ENCODE data around the gene OPCML. TPM values are rescaled to one million over a fixed set of nuclear protein-coding genes. Genes with fewer than 3 reads are reported as not detected.

OPCML gene
- polyA plus RNA-seq, 1 donor (not counting 4 experiments of a cell fraction or from before 2014, with no cell fraction given) = 0.04 TPM

DNA sequence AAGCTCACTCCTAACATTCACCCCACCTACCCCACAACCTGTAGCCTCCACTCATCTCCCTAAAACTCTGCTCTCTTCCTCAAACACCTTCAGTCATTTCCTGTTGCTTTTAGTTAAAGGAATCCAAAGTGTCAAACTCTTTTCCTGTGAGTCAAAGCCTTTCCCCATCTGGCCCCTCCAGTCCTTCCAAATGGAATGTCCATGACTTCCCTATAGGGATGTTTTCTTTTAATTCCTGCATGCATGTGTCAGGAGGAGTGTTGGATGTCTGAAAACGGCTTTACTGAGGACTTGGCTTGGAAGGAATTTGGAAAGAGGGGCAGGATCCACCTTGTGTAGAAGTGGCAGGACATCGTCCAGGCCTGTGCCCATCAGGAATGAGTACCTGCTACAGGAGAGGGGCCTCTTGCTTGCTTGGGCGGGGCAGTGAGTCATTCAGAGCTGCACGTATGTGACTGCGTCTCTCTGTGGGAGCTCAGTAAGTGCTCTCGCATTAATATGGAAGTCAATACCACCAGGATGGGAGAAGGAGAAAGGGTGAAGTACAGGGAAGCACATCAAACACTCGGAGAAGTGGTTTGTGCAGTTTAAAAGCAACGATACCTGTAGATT is 491.9 kb downstream of the OPCML start:
- no peak overlapping the region for H3K4me3 ChIP-seq (ENCODE audit: control insufficient read depth in 2 of 3, extremely low read depth in 1 of 3, insufficient read depth in 2 of 3, low read depth in 1 of 3, low read length in 3 of 3)
- no peak overlapping the region for H2AFZ ChIP-seq (ENCODE audit: control insufficient read depth, low read length)
- H3K4me2 ChIP-seq (ENCODE audit: control insufficient read depth, extremely low read depth, insufficient read depth, low read depth, low read length) = no peak overlapping the region
- H3K36me3 ChIP-seq (ENCODE audit: control insufficient read depth in 2 of 2, extremely low read depth in 1 of 2, insufficient read depth in 2 of 2, low read length in 2 of 2) = no peaks in the 10 kb centered on the region
- H3K27me3 ChIP-seq (ENCODE audit: control insufficient read depth, extremely low read depth, insufficient read depth, low read length) = no peaks in the 10 kb centered on the region
- DNase-seq (ENCODE audit: low read depth, low spot score) = no peak
- no peak overlapping the region for H3K9ac ChIP-seq (ENCODE audit: control insufficient read depth, extremely low read depth, insufficient read depth, low read length)
- dilution Hi-C loops (cut with MboI; ENCODE audit: extremely low pct_ligation_motif_present, low sequenced_read_pairs) = no loop called here
- no peaks in the 10 kb centered on the region for H3K9me1 ChIP-seq (ENCODE audit: control insufficient read depth, extremely low read depth, insufficient read depth, low read length)
- TF ChIP-seq EZH2 (IDR thresholded peaks at IDR 0.05; ENCODE audit: low read length) = no peak
- TF ChIP-seq, protein P1, sequence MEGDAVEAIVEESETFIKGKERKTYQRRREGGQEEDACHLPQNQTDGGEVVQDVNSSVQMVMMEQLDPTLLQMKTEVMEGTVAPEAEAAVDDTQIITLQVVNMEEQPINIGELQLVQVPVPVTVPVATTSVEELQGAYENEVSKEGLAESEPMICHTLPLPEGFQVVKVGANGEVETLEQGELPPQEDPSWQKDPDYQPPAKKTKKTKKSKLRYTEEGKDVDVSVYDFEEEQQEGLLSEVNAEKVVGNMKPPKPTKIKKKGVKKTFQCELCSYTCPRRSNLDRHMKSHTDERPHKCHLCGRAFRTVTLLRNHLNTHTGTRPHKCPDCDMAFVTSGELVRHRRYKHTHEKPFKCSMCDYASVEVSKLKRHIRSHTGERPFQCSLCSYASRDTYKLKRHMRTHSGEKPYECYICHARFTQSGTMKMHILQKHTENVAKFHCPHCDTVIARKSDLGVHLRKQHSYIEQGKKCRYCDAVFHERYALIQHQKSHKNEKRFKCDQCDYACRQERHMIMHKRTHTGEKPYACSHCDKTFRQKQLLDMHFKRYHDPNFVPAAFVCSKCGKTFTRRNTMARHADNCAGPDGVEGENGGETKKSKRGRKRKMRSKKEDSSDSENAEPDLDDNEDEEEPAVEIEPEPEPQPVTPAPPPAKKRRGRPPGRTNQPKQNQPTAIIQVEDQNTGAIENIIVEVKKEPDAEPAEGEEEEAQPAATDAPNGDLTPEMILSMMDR (optimal IDR thresholded peaks at IDR 0.05 in 1 of 3, IDR thresholded peaks at IDR 0.05 in 1 of 3, conservative IDR thresholded peaks at IDR 0.05 in 1 of 3; ENCODE audit: extremely low read depth in 1 of 3, insufficient read depth in 2 of 3, low read length in 3 of 3) = no peak
- H3K27ac ChIP-seq (ENCODE audit: control insufficient read depth, insufficient read depth, low read length) = no peak overlapping the region
- FAIRE-seq = no peak
- H3K4me1 ChIP-seq (ENCODE audit: control insufficient read depth, extremely low read depth, insufficient read depth, low read length) = no peaks in the 10 kb centered on the region
- no peaks in the 10 kb centered on the region for H4K20me1 ChIP-seq (ENCODE audit: control insufficient read depth, extremely low read depth, insufficient read depth, low read length)
- no peaks in the 10 kb centered on the region for H3K79me2 ChIP-seq (ENCODE audit: control insufficient read depth, insufficient read depth, low read length)
- peaks cover 2% of the 10 kb centered on the region for H3K9me3 ChIP-seq (ENCODE audit: control insufficient read depth, low read depth, low read length)

DNA sequence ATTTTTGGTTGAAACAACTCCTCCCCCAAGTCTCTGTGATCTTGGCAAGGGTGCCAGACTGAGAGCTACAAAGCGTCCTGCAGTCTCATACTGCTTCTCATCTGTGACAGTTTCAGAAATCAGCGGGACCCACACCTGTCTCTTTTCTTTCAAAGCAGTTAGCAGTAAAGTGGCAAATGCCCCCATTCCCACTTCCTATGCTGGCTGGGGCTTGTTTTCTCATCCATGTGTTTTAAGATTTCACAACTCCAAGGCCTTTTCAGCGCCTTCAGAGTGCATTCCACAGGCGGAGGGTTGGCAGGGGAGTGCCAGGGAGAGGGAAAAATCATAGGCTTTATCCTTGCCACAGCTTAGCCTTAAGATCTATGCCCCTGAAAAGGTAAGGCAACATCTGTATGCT is 493.5 kb downstream of the OPCML start:
- no peak overlapping the region for H3K4me3 ChIP-seq (ENCODE audit: control insufficient read depth in 2 of 3, extremely low read depth in 1 of 3, insufficient read depth in 2 of 3, low read depth in 1 of 3, low read length in 3 of 3)

More for the DNA sequence above, 493.5 kb downstream of the OPCML start:
- no peak overlapping the region for H2AFZ ChIP-seq (ENCODE audit: control insufficient read depth, low read length)
- no peaks in the 10 kb centered on the region for H3K4me1 ChIP-seq (ENCODE audit: control insufficient read depth, extremely low read depth, insufficient read depth, low read length)
- dilution Hi-C loops (cut with MboI; ENCODE audit: extremely low pct_ligation_motif_present, low sequenced_read_pairs) = no loop called here
- H3K36me3 ChIP-seq (ENCODE audit: control insufficient read depth in 2 of 2, extremely low read depth in 1 of 2, insufficient read depth in 2 of 2, low read length in 2 of 2) = no peaks in the 10 kb centered on the region
- DNase-seq (ENCODE audit: low read depth, low spot score) (no peak), FAIRE-seq (no peak)
- TF ChIP-seq EZH2 (IDR thresholded peaks at IDR 0.05; ENCODE audit: low read length) = no peak
- TF ChIP-seq, protein P1 (optimal IDR thresholded peaks at IDR 0.05 in 1 of 3, IDR thresholded peaks at IDR 0.05 in 1 of 3, conservative IDR thresholded peaks at IDR 0.05 in 1 of 3; ENCODE audit: extremely low read depth in 1 of 3, insufficient read depth in 2 of 3, low read length in 3 of 3) = no peak
- H3K79me2 ChIP-seq (ENCODE audit: control insufficient read depth, insufficient read depth, low read length) = no peaks in the 10 kb centered on the region
- H3K27me3 ChIP-seq (ENCODE audit: control insufficient read depth, extremely low read depth, insufficient read depth, low read length) = no peaks in the 10 kb centered on the region
- no peak overlapping the region for H3K27ac ChIP-seq (ENCODE audit: control insufficient read depth, insufficient read depth, low read length)
- no peaks in the 10 kb centered on the region for H4K20me1 ChIP-seq (ENCODE audit: control insufficient read depth, extremely low read depth, insufficient read depth, low read length)
- H3K9me1 ChIP-seq (ENCODE audit: control insufficient read depth, extremely low read depth, insufficient read depth, low read length) = no peaks in the 10 kb centered on the region
- H3K9me3 ChIP-seq (ENCODE audit: control insufficient read depth, low read depth, low read length) = no peaks in the 10 kb centered on the region
- H3K9ac ChIP-seq (ENCODE audit: control insufficient read depth, extremely low read depth, insufficient read depth, low read length) = no peak overlapping the region
- no peak overlapping the region for H3K4me2 ChIP-seq (ENCODE audit: control insufficient read depth, extremely low read depth, insufficient read depth, low read depth, low read length)

Measured in keratinocyte (primary cell).